Right forelimb (tissue), 1 donor: ENCODE measurements around the gene ASCC3.

ENCODE experiments used
- DNase-seq: peaks from one replicate; pipeline ENCODE4 v3.0.0-alpha.2; 2018

Gene ASCC3

DNA sequence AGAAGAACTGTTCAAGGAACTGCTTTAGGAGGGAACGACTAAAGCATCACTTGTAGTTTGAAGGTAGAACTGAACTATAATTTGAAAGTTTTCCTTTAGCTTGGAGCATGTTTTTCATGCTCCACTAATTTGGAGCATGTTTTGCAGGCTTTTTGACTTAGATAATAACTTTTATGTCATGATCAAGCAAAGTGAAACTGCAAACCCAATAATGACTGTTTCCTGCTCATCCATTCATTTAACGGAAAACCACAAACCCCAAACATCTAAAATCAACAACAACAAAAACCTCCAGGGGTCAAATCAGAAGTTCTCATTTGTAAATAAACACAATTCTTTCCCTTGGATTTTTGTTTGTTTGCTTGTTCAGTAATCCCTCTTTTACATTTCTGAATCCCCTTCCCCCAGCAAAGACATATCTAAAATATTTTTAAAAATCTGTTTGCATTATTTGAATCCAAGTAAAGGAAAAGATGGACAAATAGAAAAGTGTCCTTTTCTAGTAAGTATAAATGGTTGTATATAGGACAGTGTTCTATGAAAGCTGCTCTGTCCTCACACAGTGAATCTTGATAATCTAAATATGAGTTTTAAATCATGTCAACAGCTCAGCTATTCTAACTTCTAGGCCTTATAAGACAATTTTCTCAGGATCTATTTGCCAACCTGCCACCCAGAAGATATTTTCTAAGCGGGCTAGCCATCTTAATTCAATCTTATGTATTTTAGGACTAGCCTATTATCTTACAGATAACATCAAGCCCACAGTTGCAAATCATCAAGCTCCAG, 419.0 kb downstream of the ASCC3 start:
- no peak for DNase-seq

DNA sequence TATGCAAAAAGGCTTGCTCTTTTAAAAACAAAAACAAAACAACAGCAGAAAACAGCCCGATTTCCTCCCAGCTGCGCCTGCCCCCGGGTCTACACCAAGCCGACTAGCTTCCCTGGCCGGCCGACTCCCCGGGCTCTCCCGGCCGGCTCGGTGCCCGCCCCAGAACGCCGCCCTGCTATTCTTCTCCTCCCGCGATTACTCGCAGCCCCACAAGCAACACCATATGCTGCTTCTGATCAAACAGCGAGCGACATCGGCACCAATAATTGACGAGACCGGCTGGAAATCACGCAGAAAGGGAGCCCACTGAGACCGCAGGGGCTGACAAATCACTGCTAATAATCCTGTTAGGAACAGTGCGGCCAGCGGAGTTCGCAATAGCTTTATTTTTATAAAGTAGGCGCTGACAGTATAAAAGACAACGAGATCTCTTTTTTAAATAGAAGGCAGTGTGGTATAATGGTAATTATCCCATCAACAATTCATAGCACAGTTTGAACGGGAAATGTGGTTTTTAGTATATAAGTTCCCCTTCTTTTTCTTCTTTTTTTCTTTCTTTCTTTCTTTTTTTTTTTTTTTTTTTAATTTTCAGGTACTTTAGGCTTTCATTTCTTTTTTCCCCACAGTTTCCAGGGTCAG, 419.7 kb downstream of the ASCC3 start:
- DNase-seq: peak; percentile 75

DNA sequence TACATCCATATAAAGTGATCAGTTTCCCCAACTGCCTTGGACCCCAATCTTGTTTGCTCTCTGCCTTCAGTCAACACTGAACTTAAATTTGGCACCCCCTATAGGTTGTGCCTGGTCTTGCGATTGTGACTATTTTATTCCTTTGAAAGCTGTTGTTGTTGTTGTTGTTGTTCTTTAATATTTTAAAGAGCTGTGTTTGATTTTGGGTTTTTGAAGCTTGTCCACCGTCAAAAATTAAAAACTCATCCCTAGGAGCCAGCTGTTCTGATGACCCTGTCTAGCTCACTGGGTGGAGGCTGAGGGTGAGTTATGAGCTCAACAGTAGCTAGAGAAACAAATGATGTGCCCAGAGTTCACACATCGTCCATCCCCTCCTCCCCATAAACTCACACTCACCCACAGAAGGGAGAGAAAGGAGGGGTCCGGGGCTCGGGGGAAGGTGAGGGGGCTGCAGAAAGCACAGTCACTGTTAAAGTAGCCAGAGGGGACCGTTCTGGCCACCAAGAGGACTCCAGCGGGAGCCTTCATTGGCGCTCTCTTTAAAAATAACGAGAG, 420.4 kb downstream of the ASCC3 start:
- DNase-seq: peak; percentile 50

DNA sequence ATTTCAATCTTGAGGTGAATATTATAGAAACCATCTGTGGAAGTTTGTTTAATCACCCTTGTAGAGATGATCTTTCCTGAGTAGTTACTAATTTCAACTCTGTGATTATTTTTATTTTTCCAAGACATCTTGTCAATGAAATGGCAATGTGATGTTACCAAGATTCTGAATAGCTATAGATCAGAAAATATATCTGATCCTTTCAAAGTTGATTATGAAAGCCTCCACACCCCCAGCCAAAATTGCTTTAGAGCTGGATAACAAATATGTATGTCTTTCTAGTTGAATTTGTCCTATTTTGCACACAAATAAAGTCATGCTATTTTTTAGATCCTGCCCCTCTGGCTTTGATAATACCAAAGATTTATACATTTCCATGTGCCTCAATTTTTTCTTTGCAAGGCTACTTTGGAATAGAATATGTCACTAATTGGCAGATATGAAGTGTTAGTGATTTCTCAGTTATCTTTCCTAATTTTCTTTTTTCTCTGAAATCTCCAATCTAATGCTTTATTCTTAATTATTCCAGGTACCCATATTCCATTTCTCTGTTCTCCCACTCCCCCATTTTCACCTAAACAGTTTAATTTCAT, 421.4 kb downstream of the ASCC3 start:
- no peak for DNase-seq

DNA sequence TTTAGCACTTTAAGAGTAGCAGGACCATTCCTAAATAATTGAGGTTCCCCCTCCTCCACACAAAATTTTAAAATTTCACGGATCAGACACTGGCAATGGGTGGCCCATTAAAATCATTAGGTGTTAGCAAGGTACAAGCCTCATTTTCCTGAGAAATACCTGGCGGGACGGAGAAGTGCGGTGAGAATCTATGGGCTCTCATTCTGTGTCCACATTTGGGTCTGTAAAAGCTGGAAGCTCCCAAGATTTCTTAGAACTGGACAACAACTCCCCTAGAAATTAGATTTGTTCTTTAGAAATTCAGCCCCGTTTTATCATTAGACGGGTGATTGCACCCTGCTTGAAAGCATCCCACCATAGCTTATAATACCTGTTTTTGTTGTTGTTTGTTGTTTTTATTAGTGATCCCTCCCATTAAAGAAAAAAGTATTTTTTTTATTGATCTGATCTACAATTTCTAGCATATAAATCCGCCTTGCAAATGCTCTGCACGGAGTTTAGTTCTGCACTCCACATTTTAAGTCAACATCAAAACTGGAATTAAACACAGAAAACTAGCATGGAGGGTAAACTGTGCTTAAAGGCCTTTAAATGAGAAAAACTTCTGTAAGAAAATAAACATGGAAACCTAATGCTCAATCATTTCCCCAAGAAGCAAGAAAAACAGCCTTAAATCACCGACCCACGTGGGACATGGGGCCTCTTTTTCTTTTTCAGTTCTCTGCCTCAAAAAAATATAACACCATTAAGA, 422.1 kb downstream of the ASCC3 start:
- no peak for DNase-seq
